Kidney (tissue), 14 donors: ENCODE data around the gene USP48. TPM values are rescaled to one million over a fixed set of nuclear protein-coding genes. Genes with fewer than 3 reads are reported as not detected.

Experiments
- DNase-seq, 5 donors: peaks; one replicate each; pipeline ENCODE4 v3.0.0-alpha.2; 2013 to 2020
- FAIRE-seq: peaks from 2 replicates; lab custom pipeline; 2012; peaks lifted over from hg19 to GRCh38; lab: Jason Lieb, UNC
- H3K27ac ChIP-seq, 2 donors: one replicate each; pipeline ENCODE4 v1.7.0; 2013; ENCODE audit warnings: low read depth in 2 of 2, low read length in 2 of 2, inconsistent platforms in 1 of 2
- H3K27me3 ChIP-seq: one replicate; pipeline ENCODE4 v1.7.1; 2013; ENCODE audit warnings: low read length, inconsistent platforms; ENCODE audit not compliant: control insufficient read depth, insufficient read depth
- H3K36me3 ChIP-seq, 3 donors: one replicate each; pipeline versions ENCODE4 v1.7.0 to v1.7.1; 2013; ENCODE audit warnings: low read length in 3 of 3, control low read depth in 1 of 3, inconsistent platforms in 1 of 3; ENCODE audit not compliant: insufficient read depth in 3 of 3, control insufficient read depth in 2 of 3
- H3K4me1 ChIP-seq, 3 donors: one replicate each; pipeline versions ENCODE4 v1.7.0 to v1.7.1; 2013; ENCODE audit warnings: low read length in 3 of 3, inconsistent platforms in 1 of 3, low read depth in 1 of 3; ENCODE audit not compliant: control insufficient read depth in 2 of 3, insufficient read depth in 2 of 3
- H3K4me3 ChIP-seq, 3 donors: one replicate each; pipeline versions ENCODE4 v1.7.0 to v1.8.1; 2013; ENCODE audit warnings: low read length in 3 of 3, control low read depth in 1 of 3, inconsistent platforms in 1 of 3
- H3K9ac ChIP-seq, 3 donors: one replicate each; pipeline versions ENCODE4 v1.7.0 to v1.7.1; 2013; ENCODE audit warnings: low read length in 3 of 3, control low read depth in 1 of 3, inconsistent platforms in 1 of 3
- H3K9me3 ChIP-seq, 3 donors: one replicate each; pipeline versions ENCODE4 v1.7.0 to v1.7.1; 2013; ENCODE audit warnings: low read length in 3 of 3, control low read depth in 1 of 3, inconsistent platforms in 1 of 3; ENCODE audit not compliant: control insufficient read depth in 2 of 3, insufficient read depth in 1 of 3
- intact Hi-C: fragments of 100-400 bp; cut with DNase I; formaldehyde crosslinking; loops from one replicate; pipeline ENCODE4 v1.11.1; 2022
- polyA plus RNA-seq: library from polyadenylated mRNA; stranded (reverse); fragments of 350-450 nt; fragmentation: Illumina TruSeq; extraction: RNeasy Lipid Tissue Mini Kit (QIAGEN cat#74804); gene quantifications from one replicate; pipeline ENCODE4 v1.2.3, GENCODE V29; 2014; ENCODE audit warnings: low read depth, low replicate concordance; ENCODE audit not compliant: insufficient read depth
- total RNA-seq: library from RNA; stranded (reverse); fragmentation: NEBNext Ultra II Directional; extraction: Animal tissue kit (Norgen Biotek cat#: 25700); gene quantifications from one replicate; pipeline ENCODE4 v1.2.1, GENCODE V29; 2021
- TF ChIP-seq, protein P1 (sequence below): IDR thresholded peaks from 3 replicates; pipeline ENCODE4 v1.5.1; 2012; ENCODE audit warnings: mild to moderate bottlenecking, moderate library complexity, borderline replicate concordance; ENCODE audit not compliant: insufficient read depth; ENCODE audit errors: extremely low read depth
- donor health status: control.
- donor health status: control.
- donor health status: control.
- donor health status: control.
- donor health status: control.
- donor health status: DM: yes; HTN: yes; CAD: no.
- donor health status: Normal renal cell carcinoma (clear cell type).

The USP48 gene
- total and polyA plus RNA-seq, 2 donors from 2014 or later: 16.7 to 62.8 TPM

DNA sequence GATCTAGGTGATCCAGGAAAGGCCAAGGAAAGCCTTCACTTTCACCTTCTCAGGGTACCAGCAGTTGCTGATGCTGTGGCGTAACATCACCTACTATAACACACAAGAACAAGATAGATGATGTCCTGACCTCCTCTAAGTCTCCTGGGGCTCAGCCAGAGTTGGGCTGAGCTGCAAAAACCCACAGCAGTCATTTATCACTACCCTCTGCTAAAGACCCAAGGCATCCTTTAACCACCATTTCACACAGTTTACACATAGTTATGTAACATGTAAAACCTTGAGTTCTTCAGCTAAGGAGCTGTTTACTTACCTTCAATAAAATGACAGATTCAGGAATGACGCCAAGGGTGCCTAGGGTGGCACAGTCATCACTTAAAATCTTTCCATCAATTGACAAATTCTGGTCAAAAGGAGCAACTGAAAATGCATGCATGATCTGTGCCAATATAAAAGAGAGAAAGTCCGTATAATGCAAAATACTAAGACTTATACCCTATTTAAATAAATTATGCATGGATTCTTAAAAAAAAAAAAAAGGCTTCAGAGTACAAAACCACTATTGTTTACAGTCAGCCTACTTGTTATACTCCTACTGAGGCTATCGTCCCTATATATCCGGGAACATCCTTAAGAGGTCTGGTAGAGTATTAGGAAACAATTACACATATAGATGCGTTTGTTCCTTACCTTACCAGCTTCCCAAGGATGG lies 93.1 kb downstream of the USP48 start:
- Histone ChIP-seq H3K36me3 (peaks cover 8 to 54% (median 25%) of the 10 kb centered on the region in 3 donors), H3K9ac (no peak overlapping the region), H3K4me3 (no peak overlapping the region), H3K27ac (no peak overlapping the region), H3K9me3 (no peaks in the 10 kb centered on the region), H3K27me3 (no peaks in the 10 kb centered on the region), H3K4me1 (no peaks in the 10 kb centered on the region)
- FAIRE-seq (no peak), DNase-seq (no peak)
- TF ChIP-seq, protein P1, sequence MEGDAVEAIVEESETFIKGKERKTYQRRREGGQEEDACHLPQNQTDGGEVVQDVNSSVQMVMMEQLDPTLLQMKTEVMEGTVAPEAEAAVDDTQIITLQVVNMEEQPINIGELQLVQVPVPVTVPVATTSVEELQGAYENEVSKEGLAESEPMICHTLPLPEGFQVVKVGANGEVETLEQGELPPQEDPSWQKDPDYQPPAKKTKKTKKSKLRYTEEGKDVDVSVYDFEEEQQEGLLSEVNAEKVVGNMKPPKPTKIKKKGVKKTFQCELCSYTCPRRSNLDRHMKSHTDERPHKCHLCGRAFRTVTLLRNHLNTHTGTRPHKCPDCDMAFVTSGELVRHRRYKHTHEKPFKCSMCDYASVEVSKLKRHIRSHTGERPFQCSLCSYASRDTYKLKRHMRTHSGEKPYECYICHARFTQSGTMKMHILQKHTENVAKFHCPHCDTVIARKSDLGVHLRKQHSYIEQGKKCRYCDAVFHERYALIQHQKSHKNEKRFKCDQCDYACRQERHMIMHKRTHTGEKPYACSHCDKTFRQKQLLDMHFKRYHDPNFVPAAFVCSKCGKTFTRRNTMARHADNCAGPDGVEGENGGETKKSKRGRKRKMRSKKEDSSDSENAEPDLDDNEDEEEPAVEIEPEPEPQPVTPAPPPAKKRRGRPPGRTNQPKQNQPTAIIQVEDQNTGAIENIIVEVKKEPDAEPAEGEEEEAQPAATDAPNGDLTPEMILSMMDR: no peak
- intact Hi-C loops: no loop called here

DNA sequence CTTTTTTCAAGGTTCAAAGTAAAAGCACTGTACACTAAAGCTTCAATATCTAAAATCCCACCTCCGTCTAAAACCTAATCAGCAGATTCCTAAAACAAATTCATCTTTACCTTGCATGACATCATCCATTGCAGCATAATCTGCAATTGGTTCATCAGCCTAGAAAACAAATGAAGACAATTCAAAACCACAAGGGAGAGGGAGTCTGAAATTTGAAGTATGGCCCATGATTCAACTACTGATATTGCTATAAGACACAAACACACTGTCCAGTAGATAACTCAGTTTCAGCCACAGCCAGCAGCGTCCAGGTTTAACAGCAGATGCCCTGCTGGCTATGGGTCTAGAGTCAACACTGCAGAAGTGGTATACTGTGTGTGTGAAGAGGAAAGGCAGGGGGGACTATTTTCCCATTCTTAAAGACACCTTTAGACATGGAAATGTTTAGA lies 95.8 kb downstream of the USP48 start:
- Histone ChIP-seq H3K9ac (no peak overlapping the region), H3K9me3 (peaks cover 0 to 2% (median 0%) of the 10 kb centered on the region in 3 donors), H3K27ac (no peak overlapping the region), H3K4me3 (no peak overlapping the region), H3K36me3 (peaks cover 0 to 35% (median 19%) of the 10 kb centered on the region in 3 donors), H3K27me3 (no peaks in the 10 kb centered on the region), H3K4me1 (no peaks in the 10 kb centered on the region)
- FAIRE-seq (no peak), DNase-seq (no peak)
- TF ChIP-seq, protein P1: no peak
- intact Hi-C loops: no loop called here

GRCh38 chr1:21685946-21686678 lies 96.8 kb downstream of the USP48 start:
- H3K27me3 ChIP-seq: no peaks in the 10 kb centered on the region
- no peak overlapping the region for H3K27ac ChIP-seq
- no peak for DNase-seq
- no peak for FAIRE-seq
- no peaks in the 10 kb centered on the region for H3K4me1 ChIP-seq
- TF ChIP-seq, protein P1: no peak
- H3K9me3 ChIP-seq: peaks cover 0 to 2% (median 0%) of the 10 kb centered on the region in 3 donors
- peaks cover 0 to 31% (median 16%) of the 10 kb centered on the region in 3 donors for H3K36me3 ChIP-seq
- no peak overlapping the region for H3K4me3 ChIP-seq
- no peak overlapping the region for H3K9ac ChIP-seq
- intact Hi-C loops: no loop called here
